ENCODE data around the gene GANC.

GANC gene

GRCh38 chr15:42270996-42271395, 2.0 kb upstream of the GANC start:
- DNase-seq (ENCODE audit: low read depth): no peak
- peak overlapping the region; percentile 28 for H3K4me3 ChIP-seq (ENCODE audit: low read length)
- no peak for TF ChIP-seq CTCF (IDR thresholded peaks at IDR 0.05; ENCODE audit: insufficient read depth, low read depth, low read length, missing control alignments)

GRCh38 chr15:42273900-42274701, 1.1 kb downstream of the GANC start:
- TF ChIP-seq CTCF (IDR thresholded peaks at IDR 0.05; ENCODE audit: insufficient read depth, low read depth, low read length, missing control alignments): no peak
- peak overlapping the region; percentile 89 for H3K4me3 ChIP-seq (ENCODE audit: low read length)
- DNase-seq (ENCODE audit: low read depth): peak; percentile 94

GRCh38 chr15:42274702-42274989, 1.6 kb downstream of the GANC start:
- peak overlapping the region; percentile 89 for H3K4me3 ChIP-seq (ENCODE audit: low read length)
- no peak for DNase-seq (ENCODE audit: low read depth)
- TF ChIP-seq CTCF (IDR thresholded peaks at IDR 0.05; ENCODE audit: insufficient read depth, low read depth, low read length, missing control alignments): no peak

GRCh38 chr15:42275780-42276391, 2.9 kb downstream of the GANC start:
- peak overlapping the region; percentile 89 for H3K4me3 ChIP-seq (ENCODE audit: low read length)
- no peak for DNase-seq (ENCODE audit: low read depth)
- no peak for TF ChIP-seq CTCF (IDR thresholded peaks at IDR 0.05; ENCODE audit: insufficient read depth, low read depth, low read length, missing control alignments)

- no peak for TF ChIP-seq CTCF (IDR thresholded peaks at IDR 0.05; ENCODE audit: insufficient read depth, low read depth, low read length, missing control alignments)
- no peak for DNase-seq (ENCODE audit: low read depth)
- H3K4me3 ChIP-seq (ENCODE audit: low read length): no peak overlapping the region
Measured at GRCh38 chr15:42276762-42277161, 3.8 kb downstream of the GANC start.

- TF ChIP-seq CTCF (IDR thresholded peaks at IDR 0.05; ENCODE audit: insufficient read depth, low read depth, low read length, missing control alignments): no peak
- DNase-seq (ENCODE audit: low read depth): no peak
- no peak overlapping the region for H3K4me3 ChIP-seq (ENCODE audit: low read length)
Measured at GRCh38 chr15:42279234-42279723, 6.3 kb downstream of the GANC start.

Measured in epithelial cell of esophagus (primary cell).